Frontal cortex (tissue), 4 donors: ENCODE results near the gene FAM181A. TPM values are rescaled to one million over a fixed set of nuclear protein-coding genes. Genes with fewer than 3 reads are reported as not detected.
A peak's percentile ranks its signal among the peaks of the same experiment; 100 is the strongest.

ENCODE experiments used
- DNase-seq, 2 donors: peaks; one replicate each; pipeline ENCODE4 v3.0.0; 2012; ENCODE audit warnings: low spot score in 2 of 2
- FAIRE-seq: peaks from 2 replicates; lab custom pipeline; 2012; peaks lifted over from hg19 to GRCh38; lab: Jason Lieb, UNC
- total RNA-seq: library from RNA; depleted of rRNA; stranded (reverse); fragments of >200 nt; gene quantifications from one replicate; pipeline ENCODE4 v1.2.3, GENCODE V29; 2014
- donor health status: control.
- donor health status: control.
- donor health status: control.

FAM181A gene
- 2.4 TPM for total RNA-seq

DNA sequence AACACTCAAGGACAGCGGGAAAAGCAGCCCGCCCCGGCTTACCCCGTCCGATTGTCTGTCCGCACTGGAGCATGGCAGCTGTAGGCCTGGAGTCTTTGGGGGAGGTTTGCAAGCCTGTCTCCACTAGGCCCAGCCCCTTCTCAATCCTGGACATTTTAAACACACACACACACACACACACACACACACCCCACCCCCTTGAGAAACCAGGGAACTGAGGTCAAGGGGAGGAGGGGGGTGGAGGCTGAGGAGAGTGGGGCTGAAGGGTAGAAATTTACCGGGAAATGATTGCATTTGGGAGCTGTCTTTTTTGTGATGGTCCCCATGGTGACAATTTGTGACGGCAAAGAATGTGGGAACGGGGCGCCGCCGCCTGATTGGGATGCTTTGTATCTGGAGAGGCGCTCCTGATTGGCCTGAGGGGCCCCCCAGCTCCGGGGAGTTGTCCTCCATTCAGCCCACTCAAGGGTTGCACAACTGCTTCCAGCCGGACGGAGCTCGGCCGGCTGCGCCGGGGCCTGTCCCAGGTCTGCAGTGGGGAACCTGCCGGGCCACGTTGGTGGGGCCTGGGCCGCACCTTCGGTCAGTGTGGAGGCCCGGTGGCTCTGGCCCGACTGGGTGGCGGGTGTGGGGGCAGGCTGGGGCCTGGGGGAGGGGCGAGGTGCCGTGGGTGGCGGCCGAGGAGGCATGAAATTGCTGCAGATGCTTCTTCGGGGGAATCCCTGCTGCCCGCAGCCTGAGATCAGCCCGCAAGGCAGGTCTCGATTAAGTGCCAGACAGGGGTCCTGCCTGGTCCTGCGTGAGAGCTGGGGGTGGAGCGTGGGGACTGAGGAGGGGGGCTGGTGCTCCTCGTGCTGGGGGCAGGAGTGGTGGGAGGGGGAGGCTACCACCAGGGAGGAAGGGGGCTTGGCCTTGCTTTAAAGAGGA, at the start of gene FAM181A:
TSS of gene FAM181A (plus strand) at position 472 of the 927 bp plus-strand sequence. CDS start 942 bp downstream, outside the sequence.
- DNase-seq: no peak

DNA sequence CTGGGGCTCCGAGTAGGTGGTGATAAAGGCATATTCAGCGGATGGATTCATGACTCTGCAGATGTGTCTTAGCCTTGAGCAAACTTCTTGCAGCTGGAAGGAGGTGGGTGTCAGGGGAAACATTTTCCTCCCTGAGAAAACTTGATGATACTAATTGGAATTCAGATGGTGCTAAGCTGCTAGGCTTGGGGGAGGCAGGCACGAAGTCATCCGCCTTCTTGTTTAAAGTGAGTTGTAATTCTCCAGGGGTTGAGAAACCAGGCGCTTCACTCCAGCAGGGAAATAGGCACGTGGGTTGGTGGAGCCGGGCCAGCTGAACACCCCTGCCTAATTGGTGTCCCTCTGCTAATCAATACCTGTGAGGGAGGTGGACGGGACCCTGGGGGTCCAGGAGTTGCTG, 48.9 kb upstream of the FAM181A start:
- no peak for DNase-seq
- no peak for FAIRE-seq

More for the DNA sequence above, at the start of gene FAM181A:
- no peak for FAIRE-seq

DNA sequence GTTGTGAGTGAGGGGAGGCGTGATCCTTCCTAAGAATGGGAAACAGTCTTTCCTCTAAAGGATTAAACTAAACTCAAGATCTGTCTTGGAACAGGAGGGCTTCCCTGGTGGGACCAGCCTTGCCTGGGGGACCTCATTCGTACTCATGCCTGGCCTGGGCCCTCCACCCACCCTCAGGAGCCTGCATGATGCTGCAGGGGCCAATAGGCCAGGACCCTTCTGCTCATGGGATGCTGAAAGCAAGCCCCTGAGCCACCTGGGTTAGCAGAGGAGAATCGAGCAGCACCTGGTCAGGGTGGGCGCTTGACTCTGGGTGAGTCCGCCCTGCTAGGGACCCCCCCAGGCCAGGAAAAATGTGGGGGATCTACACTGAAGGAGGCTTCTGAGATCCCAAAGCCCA, 48.3 kb upstream of the FAM181A start:
- no peak for FAIRE-seq

DNA sequence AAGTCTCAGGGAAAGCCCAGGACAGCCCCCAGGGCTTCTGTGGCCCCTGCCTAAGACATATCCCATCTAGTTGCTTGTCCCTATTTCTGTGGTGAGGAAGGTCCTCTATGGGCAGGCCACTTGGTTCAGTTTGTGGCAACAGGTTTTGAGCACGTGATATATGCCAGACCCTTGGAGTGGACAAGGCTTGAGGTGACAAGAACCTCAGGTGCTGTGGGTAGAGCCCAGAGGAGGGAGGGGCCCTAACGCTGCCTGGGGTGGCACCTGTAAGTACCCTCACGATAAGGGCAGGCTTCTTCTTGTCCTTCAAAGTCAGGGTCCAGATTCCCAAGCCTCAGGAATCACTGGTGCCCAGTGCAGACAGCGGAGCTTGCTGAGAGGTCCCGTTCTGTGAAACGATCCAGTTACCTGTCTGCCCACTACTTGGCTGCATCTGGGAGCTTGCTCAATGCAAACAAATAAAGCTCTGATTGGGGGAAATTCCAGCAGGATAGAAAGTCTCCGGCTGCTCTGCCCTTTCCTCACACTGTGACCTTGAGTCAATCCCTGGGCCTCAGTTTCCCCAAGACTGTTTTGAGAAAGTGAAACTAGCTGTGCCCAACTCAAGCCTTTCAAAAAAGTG, 47.7 kb upstream of the FAM181A start:
- FAIRE-seq: no peak

More for the DNA sequence above, 48.3 kb upstream of the FAM181A start:
- no peak for DNase-seq

DNA sequence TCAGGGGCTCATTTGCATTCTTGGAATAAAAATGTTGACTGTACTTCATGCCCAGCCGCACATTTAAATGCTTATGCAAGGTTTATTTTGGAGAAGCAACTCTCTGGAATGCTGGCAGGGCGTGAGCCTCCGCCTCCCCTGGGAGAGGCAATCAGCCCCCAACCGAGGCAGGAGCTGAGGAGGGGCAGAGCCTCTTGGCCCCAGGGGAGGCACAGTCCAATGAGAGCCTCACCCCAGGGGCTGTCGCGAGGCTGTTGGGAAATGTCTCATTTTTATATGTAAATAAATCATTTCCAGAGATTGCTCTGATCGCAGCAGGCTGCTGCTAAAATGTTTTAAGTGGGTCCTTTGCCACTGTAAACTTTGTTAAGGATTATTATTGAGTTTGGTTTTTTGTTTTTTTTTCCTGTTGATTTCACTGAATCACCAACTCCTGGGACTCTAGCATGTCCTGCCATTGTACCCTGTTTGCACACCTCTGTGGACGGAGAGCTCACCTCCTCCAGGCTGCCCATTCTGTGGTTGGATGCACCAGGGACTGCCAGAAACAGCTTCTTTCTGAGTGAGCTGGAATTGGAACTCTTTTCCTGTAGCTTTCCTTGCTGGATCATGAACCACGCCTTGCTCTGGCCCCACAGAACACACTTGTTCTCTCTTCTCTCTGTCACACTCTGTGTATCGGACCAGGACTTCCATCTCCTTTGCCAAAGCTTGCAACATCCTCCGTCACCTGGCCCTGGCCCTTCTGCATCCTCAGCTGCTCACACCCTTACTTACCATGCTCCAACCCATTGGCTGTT, 46.9 kb upstream of the FAM181A start:
- FAIRE-seq (no peak), DNase-seq (no peak)

More for the DNA sequence above, 47.7 kb upstream of the FAM181A start:
- DNase-seq: no peak

DNA sequence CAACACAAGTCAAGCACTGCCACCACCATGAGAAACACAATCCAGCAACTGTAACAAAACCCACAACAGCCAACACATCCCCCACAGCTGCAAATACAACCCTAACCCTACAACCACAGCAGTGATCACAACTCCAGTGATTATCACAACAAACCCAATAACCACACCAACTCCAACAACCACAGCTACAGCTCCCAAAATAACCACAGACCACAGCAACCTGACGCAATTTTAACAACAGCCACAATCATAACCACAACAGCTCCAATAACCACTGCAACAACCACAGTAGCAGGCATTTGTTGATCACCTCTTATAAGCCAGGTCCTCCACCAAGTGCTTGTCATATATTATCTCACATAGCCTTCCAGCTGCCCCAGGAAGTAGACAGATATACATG, 42.2 kb upstream of the FAM181A start:
- no peak for FAIRE-seq
- no peak for DNase-seq

DNA sequence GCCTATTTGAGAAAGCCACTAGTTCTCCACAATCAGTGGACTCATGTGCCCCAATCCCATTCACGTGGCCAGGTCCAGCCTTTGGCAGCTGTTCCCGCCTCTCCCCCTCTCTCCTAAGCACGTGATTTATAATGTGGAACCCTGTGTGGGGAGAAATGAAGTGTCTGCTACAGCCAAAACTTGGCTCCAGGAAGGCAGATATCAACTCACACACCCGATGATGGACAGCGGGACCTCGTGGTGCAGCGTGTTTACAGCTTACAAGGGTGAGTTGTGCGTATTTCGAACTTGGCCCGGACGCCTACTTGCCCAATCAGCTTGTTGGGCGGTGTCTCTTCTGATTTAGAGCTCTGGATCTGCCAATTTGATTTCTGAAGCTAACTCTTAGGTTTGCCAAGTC, 38.1 kb upstream of the FAM181A start:
- DNase-seq: no peak
- FAIRE-seq: no peak

DNA sequence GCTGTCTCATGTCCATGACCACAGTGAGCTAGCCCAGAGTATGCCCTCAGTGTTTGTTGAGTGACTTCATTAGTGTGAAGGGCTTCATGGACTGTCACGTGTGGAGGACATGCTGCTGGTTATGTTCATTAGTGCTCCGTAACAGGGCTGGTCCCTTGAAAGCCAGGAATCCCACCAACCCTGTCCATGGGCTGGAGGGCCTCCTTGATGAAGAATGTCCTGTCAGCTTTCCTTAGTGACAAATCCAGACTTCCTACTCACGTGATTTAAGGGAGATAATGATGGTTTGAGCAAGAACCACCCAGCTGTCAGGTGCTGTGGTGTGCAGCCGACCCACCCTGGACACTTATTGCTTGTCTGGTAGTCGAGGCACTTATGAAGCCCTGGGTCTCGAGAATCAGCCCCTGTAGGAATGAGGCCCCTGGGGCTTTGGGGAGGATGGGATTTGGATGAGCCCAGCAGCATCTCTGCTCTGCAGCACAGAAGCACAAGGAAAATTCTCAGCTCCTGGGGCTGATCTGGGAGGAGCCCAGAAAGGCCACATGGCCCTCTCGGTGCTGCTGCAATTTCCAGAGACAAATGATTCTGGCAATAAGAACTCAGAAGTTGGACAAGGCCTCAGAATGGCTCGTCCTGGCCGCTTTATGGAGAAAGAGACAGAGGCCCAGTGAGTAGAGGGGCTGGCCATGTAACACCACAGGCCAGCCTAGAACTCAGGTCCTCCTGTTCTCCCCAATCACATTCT, 37.2 kb upstream of the FAM181A start:
- DNase-seq (no peak), FAIRE-seq (no peak)

DNA sequence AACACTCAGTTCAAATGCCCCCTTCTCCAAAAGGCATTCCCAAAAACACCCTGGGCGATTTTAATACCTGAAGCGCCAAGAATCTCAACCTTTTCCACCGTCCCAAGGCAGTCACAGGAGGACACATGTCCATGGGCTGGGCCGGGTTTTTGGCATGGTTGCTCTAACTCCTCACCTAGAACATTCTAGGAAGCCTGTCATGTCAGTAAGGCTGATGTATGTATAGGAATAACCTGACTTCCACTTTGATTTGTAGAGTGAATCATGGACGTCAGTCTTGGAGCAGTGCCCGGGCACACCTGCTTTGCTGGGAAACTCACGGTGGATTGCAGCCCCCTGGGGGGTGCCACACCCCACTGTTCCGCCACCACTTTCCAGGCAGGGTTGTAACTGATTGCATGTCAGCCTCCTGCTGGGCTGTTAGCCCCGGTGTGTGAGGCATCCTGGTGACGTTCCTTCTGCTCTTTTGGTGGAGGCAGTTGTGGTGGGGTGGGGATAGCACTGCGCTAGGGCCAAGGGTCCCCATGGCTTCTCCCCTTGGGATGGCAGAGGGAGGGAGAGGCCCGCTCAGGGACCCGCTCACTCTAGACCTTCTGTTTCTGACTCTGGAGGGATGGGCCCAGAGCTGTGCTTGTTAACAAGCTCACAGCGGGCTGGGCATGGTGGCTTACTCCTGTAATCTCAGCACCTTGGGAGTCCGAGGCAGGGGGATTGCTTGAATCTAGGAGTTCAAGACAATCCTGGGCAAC, 35.2 kb upstream of the FAM181A start:
- DNase-seq (no peak), FAIRE-seq (no peak)

DNA sequence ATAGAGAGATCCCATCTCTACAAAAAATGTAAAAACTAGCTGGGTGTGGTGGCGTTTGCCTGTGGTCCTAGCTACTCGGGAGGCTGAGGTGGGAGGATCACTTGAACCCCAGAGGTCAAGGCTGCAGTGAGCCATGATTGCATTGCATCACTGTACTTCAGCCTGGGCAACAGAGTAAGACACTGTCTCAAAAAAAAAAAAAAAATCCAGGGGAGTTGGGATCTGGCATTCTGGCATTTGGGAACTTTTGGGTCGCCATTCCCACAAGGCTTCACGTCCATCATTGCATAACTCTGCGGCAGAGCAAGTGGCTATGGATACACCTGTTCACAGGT, 34.7 kb upstream of the FAM181A start:
- FAIRE-seq (no peak), DNase-seq (no peak)

DNA sequence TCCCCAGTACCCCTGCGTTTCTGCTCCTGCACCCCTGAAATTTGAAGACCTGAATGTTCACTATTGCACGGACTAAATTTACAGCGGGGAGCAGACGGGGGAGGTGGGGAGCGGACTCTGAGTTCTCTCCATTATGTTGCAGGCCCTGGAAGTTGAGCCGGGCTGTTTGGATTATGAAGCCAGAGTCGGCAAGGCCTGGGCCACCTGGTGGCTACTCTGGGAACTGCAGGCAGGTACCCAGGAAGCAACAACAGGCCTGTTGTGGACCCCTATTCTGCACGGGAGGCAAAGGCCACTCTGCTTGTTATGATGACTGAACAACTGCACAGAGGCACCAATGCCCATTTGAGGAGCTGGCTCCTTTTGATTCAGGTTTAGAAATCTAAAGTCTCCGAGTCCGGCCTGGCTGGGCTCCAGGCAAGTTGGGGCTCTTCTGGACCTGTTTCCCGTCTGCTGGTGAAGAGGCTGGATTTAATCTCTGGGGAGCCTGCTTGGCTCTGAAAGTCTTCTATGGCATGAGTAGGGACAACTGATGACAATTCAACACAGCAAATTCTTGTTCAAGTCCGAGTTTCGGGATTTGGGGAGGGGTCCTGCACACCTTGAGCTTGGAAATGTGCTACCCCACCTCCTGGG, 34.1 kb upstream of the FAM181A start:
- DNase-seq: peak; percentile 38 to 67
- FAIRE-seq: no peak

DNA sequence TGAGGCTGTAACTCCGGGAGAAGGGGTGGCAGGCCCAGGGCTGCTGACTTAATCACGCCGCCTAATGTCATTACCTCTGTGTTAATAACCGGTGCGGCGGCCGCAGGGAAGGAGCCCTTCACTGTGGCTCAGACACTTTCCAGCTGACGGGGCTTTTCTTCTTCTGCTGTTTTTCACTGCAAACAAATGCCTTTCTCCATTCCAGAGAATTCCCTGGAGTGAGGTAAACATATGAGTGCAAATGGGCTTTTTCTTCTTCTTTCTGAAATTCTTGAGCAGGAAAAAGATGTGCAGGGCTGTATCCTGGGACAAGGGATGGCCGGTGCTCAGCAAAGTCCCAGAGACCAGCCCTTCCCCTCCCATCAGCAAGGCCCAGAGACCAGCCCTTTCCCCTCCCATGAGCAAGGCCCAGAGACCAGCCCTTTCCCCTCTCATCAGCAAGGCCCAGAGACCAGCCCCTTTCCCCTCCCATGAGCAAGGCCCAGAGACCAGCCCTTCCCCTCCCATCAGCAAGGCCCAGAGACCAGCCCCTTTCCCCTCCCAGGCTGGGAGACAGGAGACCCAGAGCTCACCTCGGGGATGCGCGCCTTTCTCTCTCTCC, 33.4 kb upstream of the FAM181A start:
- DNase-seq (no peak), FAIRE-seq (no peak)

DNA sequence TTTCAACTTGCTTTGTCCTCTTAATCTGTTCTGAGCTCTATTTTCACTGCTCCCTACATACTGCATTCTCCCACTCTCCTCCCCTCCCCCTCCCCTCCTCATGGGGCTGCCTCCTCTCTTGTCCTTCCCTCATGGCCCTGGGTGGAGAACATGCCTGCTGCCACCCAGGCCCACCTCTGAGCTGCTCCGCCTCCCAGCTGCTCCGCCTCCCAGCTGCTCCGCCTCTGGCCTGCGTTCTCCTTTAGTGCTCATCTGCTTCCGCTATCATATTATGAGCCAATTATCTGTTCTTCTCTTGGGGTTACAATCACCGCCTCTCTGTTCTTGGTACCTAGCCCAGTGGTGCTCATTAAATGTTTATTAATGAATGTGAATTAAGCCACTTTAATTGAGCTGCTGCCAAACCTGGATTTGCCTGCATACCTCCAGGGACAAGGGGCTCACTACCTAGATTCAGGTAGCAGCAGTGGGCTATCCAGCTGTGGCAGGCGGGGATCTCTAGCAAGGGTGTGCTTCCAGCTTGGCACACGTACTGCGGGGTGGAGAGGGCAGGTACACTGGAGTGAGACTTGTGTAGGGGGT, 32.0 kb upstream of the FAM181A start:
- FAIRE-seq: no peak

DNA sequence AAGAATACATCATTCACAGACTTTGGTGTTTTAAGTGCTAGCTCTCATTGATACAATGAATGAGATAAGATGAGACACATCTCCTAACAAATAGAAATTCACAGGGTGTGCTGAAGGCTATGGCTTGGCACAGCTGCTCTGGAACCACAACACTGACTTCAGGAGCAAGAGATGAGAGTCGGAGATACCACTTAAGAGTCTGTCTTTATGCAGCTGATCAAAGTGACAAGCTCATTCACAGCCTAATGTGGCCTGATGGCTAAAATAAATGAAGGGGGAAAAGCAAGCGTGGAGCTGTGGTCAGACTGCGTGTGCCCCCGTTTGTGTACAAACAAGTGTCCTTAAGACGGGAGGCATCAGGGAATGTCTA, 29.7 kb upstream of the FAM181A start:
- FAIRE-seq (no peak), DNase-seq (no peak)

More for the DNA sequence above, 32.0 kb upstream of the FAM181A start:
- DNase-seq: no peak

DNA sequence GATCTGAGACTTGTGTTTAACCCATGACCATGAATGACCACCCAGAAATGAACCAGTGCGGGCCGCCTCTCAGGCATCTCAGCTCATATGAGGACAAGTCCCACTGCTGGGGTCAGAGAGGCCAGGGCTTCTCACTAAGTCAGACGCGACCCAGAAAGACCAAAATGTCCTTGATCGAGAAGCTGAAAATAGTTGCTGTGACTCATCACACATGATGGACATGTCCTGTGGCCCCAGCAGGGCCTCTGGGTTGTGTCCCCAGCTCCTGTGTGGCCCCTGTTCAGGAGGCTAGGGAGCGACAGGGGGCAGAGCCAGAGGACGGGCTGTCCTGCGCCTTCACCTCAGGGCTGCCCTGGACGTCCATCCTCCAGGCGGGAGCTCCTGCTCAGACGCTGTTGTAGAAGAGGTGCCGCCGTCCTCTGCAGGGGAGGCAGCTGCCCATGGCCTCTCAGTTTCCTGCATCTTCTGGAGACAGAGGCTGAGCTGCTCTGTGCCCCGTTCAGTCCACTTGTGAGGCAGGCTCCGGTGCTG, 29.0 kb upstream of the FAM181A start:
- FAIRE-seq: no peak
- DNase-seq: no peak

DNA sequence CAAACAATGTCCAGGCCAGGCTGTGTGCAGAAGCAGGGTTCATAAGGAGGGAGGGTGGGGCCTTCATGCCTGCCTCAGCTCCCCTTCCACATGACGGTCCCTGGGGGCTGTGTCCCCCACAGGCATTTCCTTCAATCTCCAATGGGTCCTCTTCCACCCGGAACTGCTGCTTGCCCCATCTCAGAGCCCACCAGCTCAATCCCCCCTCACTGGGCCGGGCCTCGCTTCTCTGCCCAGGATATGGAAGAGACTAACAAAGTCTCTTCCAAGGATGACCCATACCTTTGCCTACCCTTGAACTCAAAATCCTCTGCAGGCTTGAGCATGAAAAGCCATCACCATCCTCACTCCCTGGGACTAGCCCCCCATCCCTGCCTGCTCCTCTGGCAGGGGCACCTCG, 28.4 kb upstream of the FAM181A start:
- DNase-seq (no peak), FAIRE-seq (no peak)

DNA sequence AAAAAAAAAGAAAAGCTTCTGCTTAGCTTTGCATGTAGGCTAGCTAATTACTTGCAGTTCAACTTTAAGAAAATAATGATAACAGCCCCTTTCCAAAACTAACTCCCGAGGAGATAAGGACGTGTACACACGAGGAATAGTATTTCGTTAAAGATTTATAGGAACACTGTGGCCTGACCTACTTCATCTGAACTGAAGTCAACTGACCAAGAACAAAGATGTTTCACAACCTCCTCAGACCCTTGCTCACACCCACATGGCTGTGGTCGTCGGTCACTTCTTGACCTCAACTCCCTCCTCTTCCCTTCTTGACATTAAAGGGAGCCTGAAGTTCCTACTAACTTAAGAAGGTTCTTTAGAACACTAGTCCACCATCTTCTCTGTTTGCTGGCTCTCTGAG, 25.3 kb upstream of the FAM181A start:
- FAIRE-seq: no peak
- DNase-seq: no peak
